Left ventricle myocardium inferior (tissue), 1 donor: Measurements from ENCODE around the gene ECHDC1. TPM values are rescaled to one million over a fixed set of nuclear protein-coding genes. Genes with fewer than 3 reads are reported as not detected.
A peak's percentile ranks its signal among the peaks of the same experiment; 100 is the strongest.

Source experiments
- DNase-seq: peaks from one replicate; pipeline ENCODE4 v3.0.0-alpha.2; 2020
- H3K27ac ChIP-seq: fragments of 200-600 bp; replicated peaks from 2 replicates; pipeline ENCODE4 v1.8.0; 2021
- H3K27me3 ChIP-seq: fragments of 200-600 bp; 2 replicates; pipeline ENCODE4 v1.8.0; 2021; ENCODE audit warnings: low read depth
- H3K36me3 ChIP-seq: fragments of 200-600 bp; 2 replicates; pipeline ENCODE4 v1.8.0; 2021
- H3K4me1 ChIP-seq: fragments of 200-600 bp; 2 replicates; pipeline ENCODE4 v1.8.0; 2021
- H3K4me3 ChIP-seq: fragments of 200-600 bp; 2 replicates; pipeline ENCODE4 v1.8.0; 2021; ENCODE audit warnings: mild to moderate bottlenecking, moderate library complexity
- H3K9me3 ChIP-seq: fragments of 200-600 bp; replicated peaks from 2 replicates; pipeline ENCODE4 v1.8.0; 2021
- intact Hi-C: fragments of 100-400 bp; cut with micrococcal nuclease; formaldehyde crosslinking; loops from one replicate; pipeline ENCODE4 v1.11.0; 2022
- total RNA-seq: library from RNA; stranded (reverse); fragmentation: NEBNext Ultra II Directional; extraction: Animal tissue kit (Norgen Biotek cat#: 25700); gene quantifications from one replicate; pipeline ENCODE4 v1.2.1, GENCODE V29; 2021
- TF ChIP-seq, protein P1 (sequence below): fragments of 200-600 bp; IDR thresholded peaks from 2 replicates; pipeline ENCODE4 v1.8.0; 2021; ENCODE audit warnings: antibody characterized with exemption, mild to moderate bottlenecking, borderline replicate concordance
- donor health status: DM: no; HTN: yes; CAD: no; lungs with severe emphysema.

The ECHDC1 gene
- total RNA-seq, 1 donor from 2014 or later = 39.7 TPM

DNA sequence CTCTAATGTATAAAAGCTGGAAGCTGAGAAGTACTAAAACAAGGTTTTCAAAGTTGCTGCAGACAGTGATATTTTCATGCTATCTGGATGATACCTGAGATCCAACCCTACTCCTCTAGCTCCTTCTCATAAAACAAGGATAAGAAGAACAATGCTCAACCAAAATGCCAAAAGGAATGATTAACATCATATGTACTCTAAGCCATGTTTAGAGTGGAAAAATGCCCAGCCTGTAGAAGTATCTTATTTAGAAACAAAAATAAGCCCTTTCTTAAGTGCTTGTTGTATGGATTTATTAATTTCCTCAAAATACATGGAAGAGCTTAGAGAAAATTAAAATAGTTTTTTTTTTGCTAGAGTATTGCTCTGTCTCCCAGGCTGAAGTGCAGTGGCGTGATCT, 23.7 kb downstream of the ECHDC1 start:
- Histone ChIP-seq H3K27ac (no peak overlapping the region), H3K4me3 (no peak overlapping the region), H3K36me3 (peaks cover 26% of the 10 kb centered on the region), H3K9me3 (no peaks in the 10 kb centered on the region), H3K27me3 (no peaks in the 10 kb centered on the region), H3K4me1 (no peaks in the 10 kb centered on the region)
- intact Hi-C loops = no loop called here
- DNase-seq = no peak
- TF ChIP-seq, protein P1, sequence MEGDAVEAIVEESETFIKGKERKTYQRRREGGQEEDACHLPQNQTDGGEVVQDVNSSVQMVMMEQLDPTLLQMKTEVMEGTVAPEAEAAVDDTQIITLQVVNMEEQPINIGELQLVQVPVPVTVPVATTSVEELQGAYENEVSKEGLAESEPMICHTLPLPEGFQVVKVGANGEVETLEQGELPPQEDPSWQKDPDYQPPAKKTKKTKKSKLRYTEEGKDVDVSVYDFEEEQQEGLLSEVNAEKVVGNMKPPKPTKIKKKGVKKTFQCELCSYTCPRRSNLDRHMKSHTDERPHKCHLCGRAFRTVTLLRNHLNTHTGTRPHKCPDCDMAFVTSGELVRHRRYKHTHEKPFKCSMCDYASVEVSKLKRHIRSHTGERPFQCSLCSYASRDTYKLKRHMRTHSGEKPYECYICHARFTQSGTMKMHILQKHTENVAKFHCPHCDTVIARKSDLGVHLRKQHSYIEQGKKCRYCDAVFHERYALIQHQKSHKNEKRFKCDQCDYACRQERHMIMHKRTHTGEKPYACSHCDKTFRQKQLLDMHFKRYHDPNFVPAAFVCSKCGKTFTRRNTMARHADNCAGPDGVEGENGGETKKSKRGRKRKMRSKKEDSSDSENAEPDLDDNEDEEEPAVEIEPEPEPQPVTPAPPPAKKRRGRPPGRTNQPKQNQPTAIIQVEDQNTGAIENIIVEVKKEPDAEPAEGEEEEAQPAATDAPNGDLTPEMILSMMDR = no peak

DNA sequence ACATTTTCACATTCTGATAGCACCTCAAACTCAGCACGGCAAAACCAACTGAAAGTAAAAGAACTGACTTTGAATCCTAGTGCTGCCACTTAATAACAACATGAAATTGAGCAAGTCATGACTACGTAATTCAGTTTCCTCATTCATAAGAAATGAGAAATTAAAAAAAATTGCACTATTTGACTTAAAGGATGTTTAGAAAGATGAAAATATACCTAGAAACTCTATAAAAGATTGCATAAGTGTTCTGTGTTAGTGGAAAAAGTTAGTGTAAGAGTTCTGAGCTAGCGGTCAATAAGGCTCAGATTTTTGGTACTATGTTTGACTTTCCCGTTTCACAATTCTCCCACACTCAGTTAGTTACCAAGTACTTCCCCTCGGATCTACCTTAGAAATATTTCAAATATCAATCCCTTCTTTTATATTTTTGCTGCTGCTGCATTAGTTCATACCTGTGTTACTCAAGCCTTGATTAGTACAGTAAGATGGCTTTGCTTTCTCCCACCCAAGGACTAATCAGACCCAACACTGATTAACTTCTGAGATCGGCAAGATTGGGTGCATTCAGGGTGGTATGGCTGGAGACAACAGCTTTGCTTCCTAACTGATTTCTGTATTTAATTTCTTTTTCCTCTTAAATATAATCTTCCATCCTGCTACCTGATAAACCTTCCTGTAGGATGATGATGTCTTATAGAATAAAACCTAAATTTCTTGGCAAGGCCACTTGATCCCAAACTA, 25.9 kb downstream of the ECHDC1 start:
- no peak for DNase-seq
- H3K4me1 ChIP-seq = no peaks in the 10 kb centered on the region
- no peaks in the 10 kb centered on the region for H3K27me3 ChIP-seq
- TF ChIP-seq, protein P1 = no peak
- intact Hi-C loops = no loop called here
- H3K36me3 ChIP-seq = peaks cover 32% of the 10 kb centered on the region
- H3K9me3 ChIP-seq = no peaks in the 10 kb centered on the region
- H3K4me3 ChIP-seq = no peak overlapping the region
- no peak overlapping the region for H3K27ac ChIP-seq

DNA sequence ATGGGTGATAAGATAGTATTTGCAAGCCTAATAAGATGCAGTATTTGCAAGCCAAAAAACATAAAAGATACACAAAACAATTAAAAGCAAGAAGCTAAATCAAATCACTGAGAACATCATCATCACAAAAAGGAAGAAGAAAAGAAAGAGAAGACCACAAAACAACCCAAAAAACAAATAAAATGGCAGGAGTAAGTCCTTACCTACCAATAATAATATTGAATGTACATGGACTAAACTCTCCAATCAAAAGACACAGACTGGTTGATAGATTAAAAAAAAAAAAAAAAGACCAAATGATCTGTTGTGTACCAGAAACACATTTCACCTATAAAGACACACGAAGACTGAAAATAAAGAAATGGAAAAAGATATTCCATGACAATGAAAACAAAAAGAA, 37.7 kb downstream of the ECHDC1 start:
- H3K4me1 ChIP-seq = peaks cover 24% of the 10 kb centered on the region
- no peak overlapping the region for H3K27ac ChIP-seq
- no peak for DNase-seq
- H3K36me3 ChIP-seq = peaks cover 28% of the 10 kb centered on the region
- H3K4me3 ChIP-seq = no peak overlapping the region
- no peaks in the 10 kb centered on the region for H3K27me3 ChIP-seq
- TF ChIP-seq, protein P1 = no peak
- H3K9me3 ChIP-seq = peaks cover 30% of the 10 kb centered on the region
- intact Hi-C loops = loop anchor here (10.0 kb wide), 2 partner anchors 139 to 229 kb away; no protein-coding TSS in a partner anchor

DNA sequence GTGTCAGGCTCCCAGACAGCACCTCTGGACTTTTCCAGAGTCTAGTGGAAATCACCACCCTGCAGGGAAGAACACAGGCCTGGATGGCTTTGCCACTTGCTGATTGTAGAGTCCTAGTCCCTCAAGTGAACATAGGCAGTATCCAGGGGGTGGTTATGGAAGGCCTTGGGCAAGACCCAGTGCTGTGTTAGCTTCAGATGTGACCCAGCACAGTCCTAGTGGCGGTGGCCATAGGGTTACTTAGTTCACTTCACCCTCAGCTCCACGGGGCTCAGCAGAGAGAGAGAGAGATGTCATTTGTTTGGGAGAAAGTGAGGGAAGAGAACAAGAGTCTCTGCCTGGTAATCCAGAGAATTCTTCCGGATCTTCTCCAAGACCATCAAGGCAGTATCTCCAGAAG, 39.5 kb downstream of the ECHDC1 start:
- DNase-seq = no peak
- TF ChIP-seq, protein P1 = no peak
- Histone ChIP-seq H3K27me3 (no peaks in the 10 kb centered on the region), H3K9me3 (peaks cover 27% of the 10 kb centered on the region), H3K4me1 (peaks cover 33% of the 10 kb centered on the region), H3K36me3 (peaks cover 26% of the 10 kb centered on the region), H3K27ac (no peak overlapping the region), H3K4me3 (no peak overlapping the region)
- intact Hi-C loops = loop anchor here (10.0 kb wide), 2 partner anchors 141 to 231 kb away; no protein-coding TSS in a partner anchor

DNA sequence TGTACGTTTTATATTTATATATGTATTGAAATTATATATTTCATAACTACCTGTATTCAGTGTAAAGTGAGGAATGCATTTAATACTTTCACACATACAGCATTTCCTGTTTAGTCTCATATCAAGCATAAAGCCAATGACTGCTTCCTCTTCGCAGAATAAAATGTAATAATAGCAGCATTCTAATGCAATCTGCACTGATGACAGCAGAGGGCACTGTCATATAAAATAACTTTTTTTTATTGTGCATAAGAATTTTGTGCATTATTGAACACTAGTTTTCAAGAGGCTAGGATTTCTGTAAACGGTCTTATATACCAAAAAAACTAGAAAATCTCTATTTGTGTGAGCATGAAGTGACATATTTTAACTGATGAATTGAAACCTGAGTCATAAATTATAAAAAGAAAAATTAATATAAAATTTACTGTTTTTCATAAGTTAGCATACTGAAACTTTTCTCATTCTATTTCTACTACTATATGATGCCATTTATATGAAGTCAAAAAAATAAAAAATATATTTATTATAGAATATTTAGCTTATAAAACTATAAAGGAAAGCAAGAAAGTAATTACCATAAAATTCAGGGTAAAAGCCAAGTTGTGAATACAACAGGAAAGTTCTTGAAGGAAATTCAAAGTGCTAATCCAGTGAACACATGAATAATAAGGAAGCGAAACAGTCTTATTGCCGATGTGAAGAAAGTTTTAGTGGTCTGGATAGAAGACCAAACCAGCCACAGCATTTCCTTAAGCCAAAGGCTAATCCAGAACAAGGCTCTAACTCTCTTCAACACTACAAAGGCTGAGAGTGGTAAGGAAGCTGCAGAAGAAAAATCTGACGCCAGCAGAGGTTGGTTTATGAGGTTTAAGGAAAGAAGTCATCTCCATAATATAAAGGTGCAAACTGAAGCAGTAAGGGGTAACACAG, 40.4 kb downstream of the ECHDC1 start:
- no peak overlapping the region for H3K4me3 ChIP-seq
- no peaks in the 10 kb centered on the region for H3K27me3 ChIP-seq
- TF ChIP-seq, protein P1 = peak; percentile 79
- H3K4me1 ChIP-seq = peaks cover 33% of the 10 kb centered on the region
- no peak for DNase-seq
- H3K9me3 ChIP-seq = peaks cover 18% of the 10 kb centered on the region
- no peak overlapping the region for H3K27ac ChIP-seq
- peaks cover 17% of the 10 kb centered on the region for H3K36me3 ChIP-seq
- intact Hi-C loops = loop anchor here (10.0 kb wide), 2 partner anchors 142 to 232 kb away; no protein-coding TSS in a partner anchor
